Prostate gland (tissue), 2 donors: ENCODE results near the gene PLAAT3.

ENCODE experiments used
- POLR2A ChIP-seq: fragments of 450-650 bp; IDR thresholded peaks from one replicate; pipeline ENCODE4 v1.6.1; 2016; ENCODE audit warnings: antibody characterized with exemption, mild to moderate bottlenecking
- POLR2AphosphoS5 ChIP-seq: sonication (generic); formaldehyde crosslinking; IDR thresholded peaks from one replicate; pipeline ENCODE4 v1.6.1; 2017; ENCODE audit warnings: antibody characterized with exemption
- TF ChIP-seq, protein P1 (sequence below), 4 experiments: fragments of 200-600 bp in 2 of 4; fragments of 450-650 bp in 2 of 4; sonication (generic) in 2 of 4; IDR thresholded peaks; 1 replicate in 3 of 4; 2 replicates in 1 of 4; pipeline ENCODE4 v1.5.1; 2016 to 2019; ENCODE audit warnings: antibody characterized with exemption in 4 of 4, mild to moderate bottlenecking in 2 of 4, moderate library complexity in 2 of 4

GRCh38 chr11:63629426-63629825, 15.2 kb upstream of the PLAAT3 start:
- TF ChIP-seq, protein P1, sequence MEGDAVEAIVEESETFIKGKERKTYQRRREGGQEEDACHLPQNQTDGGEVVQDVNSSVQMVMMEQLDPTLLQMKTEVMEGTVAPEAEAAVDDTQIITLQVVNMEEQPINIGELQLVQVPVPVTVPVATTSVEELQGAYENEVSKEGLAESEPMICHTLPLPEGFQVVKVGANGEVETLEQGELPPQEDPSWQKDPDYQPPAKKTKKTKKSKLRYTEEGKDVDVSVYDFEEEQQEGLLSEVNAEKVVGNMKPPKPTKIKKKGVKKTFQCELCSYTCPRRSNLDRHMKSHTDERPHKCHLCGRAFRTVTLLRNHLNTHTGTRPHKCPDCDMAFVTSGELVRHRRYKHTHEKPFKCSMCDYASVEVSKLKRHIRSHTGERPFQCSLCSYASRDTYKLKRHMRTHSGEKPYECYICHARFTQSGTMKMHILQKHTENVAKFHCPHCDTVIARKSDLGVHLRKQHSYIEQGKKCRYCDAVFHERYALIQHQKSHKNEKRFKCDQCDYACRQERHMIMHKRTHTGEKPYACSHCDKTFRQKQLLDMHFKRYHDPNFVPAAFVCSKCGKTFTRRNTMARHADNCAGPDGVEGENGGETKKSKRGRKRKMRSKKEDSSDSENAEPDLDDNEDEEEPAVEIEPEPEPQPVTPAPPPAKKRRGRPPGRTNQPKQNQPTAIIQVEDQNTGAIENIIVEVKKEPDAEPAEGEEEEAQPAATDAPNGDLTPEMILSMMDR (IDR thresholded peaks at IDR 0.05) = no peak
- TF ChIP-seq POLR2AphosphoS5 = no peak
- TF ChIP-seq POLR2A = no peak
